Spleen (tissue), 11 donors: ENCODE measurements around the gene MMP11. TPM values are rescaled to one million over a fixed set of nuclear protein-coding genes. Genes with fewer than 3 reads are reported as not detected.

Experiments used
- DNase-seq: peaks from one replicate; pipeline ENCODE4 v3.0.0-alpha.2; 2020
- H3K27ac ChIP-seq, 8 donors: fragments of 200-600 bp; sonication (generic) in 7 of 8; 1 replicate in 4 of 8; 2 replicates in 4 of 8; pipeline versions ENCODE4 v1.5.0 to v1.8.0; 2016 to 2021; ENCODE audit warnings: inconsistent platforms in 4 of 8, mild to moderate bottlenecking in 4 of 8, moderate library complexity in 1 of 8
- H3K27me3 ChIP-seq, 7 donors: fragments of 200-600 bp; sonication (generic) in 6 of 7; replicated peaks in 1 of 7; 1 replicate in 4 of 7; 2 replicates in 3 of 7; pipeline versions ENCODE4 v1.5.0 to v1.8.0; 2016 to 2021; ENCODE audit warnings: inconsistent platforms in 3 of 7, mild to moderate bottlenecking in 1 of 7
- H3K36me3 ChIP-seq, 6 donors: fragments of 200-600 bp; sonication (generic) in 5 of 6; 1 replicate in 4 of 6; 2 replicates in 2 of 6; pipeline versions ENCODE4 v1.5.0 to v1.8.0; 2016 to 2021; ENCODE audit warnings: inconsistent platforms in 2 of 6
- H3K4me1 ChIP-seq, 6 donors: fragments of 200-600 bp; sonication (generic) in 5 of 6; 1 replicate in 3 of 6; 2 replicates in 3 of 6; pipeline versions ENCODE4 v1.5.0 to v1.8.0; 2016 to 2021; ENCODE audit warnings: inconsistent platforms in 3 of 6
- H3K4me3 ChIP-seq, 8 donors: fragments of 200-600 bp; sonication (generic) in 7 of 8; 1 replicate in 4 of 8; 2 replicates in 4 of 8; pipeline versions ENCODE4 v1.5.0 to v1.8.0; 2016 to 2021; ENCODE audit warnings: inconsistent platforms in 4 of 8, mild to moderate bottlenecking in 4 of 8, moderate library complexity in 2 of 8
- H3K9me3 ChIP-seq, 8 donors: fragments of 200-600 bp; sonication (generic) in 7 of 8; 1 replicate in 4 of 8; 2 replicates in 4 of 8; pipeline versions ENCODE4 v1.5.0 to v1.8.0; 2016 to 2021; ENCODE audit warnings: inconsistent platforms in 4 of 8
- POLR2A ChIP-seq, 3 donors: fragments of 450-650 bp; IDR thresholded peaks; one replicate each; pipeline ENCODE4 v1.5.1; 2017; ENCODE audit warnings: antibody characterized with exemption in 3 of 3, mild to moderate bottlenecking in 1 of 3
- POLR2AphosphoS5 ChIP-seq, 3 donors: sonication (generic); formaldehyde crosslinking; IDR thresholded peaks; one replicate each; pipeline ENCODE4 v1.5.1; 2017; ENCODE audit warnings: antibody characterized with exemption in 3 of 3
- WGBS, 5 donors: extraction: QIAGEN DNeasy Blood & Tissue Kit in 3 of 5; methylation state at CpG; one replicate each; pipeline versions ENCODE4 v1.1.5 to v1.1.7; 2013 to 2018; 5-methylcytosine and 5-hydroxymethylcytosine counted together
- intact Hi-C: fragments of 100-400 bp; cut with DNase I; formaldehyde crosslinking; loops from one replicate; pipeline ENCODE4 v1.15.0; 2023; ENCODE audit warnings: low total_unique reads
- polyA plus RNA-seq, 3 donors: library from polyadenylated mRNA; stranded (reverse); fragments of 200-250 nt; gene quantifications; one replicate each; pipeline ENCODE4 v1.2.1, GENCODE V29; 2013
- total RNA-seq, 7 donors: library from RNA; depleted of rRNA in 3 of 7; stranded (reverse); fragments of >200 nt in 3 of 7; fragmentation: NEBNext Ultra II Directional in 4 of 7; extraction: Animal tissue kit (Norgen Biotek cat#: 25700) in 4 of 7; gene quantifications; one replicate each; pipeline versions ENCODE4 v1.1.0 to v1.2.1, GENCODE V29; 2016 to 2021
- TF ChIP-seq, protein P1 (sequence below), 11 experiments: fragments of 200-600 bp in 7 of 11; fragments of 450-650 bp in 4 of 11; sonication (generic) in 4 of 11; IDR thresholded peaks in 8 of 11; conservative IDR thresholded peaks in 3 of 11; 1 replicate in 7 of 11; 2 replicates in 4 of 11; pipeline versions ENCODE4 v1.4.0 to v1.8.0; 2016 to 2021; ENCODE audit warnings: antibody characterized with exemption in 11 of 11, inconsistent platforms in 4 of 11, mild to moderate bottlenecking in 1 of 11
- donor health status: healthy with polysubstance abuse.
- donor health status: DM: no; HTN: no; CAD: no; lungs with moderate emphysema.
- donor health status: DM: no; HTN: no; CAD: no.
- donor health status: Bipolar disorder and iron deficiency.
- donor health status: healthy.
- donor health status: DM: no; HTN: no; CAD: no.
- donor health status: DM: yes; HTN: yes; CAD: no.

The MMP11 gene
- total and polyA plus RNA-seq, 10 donors = 0.66 to 11.0 (median 4.2) TPM

DNA sequence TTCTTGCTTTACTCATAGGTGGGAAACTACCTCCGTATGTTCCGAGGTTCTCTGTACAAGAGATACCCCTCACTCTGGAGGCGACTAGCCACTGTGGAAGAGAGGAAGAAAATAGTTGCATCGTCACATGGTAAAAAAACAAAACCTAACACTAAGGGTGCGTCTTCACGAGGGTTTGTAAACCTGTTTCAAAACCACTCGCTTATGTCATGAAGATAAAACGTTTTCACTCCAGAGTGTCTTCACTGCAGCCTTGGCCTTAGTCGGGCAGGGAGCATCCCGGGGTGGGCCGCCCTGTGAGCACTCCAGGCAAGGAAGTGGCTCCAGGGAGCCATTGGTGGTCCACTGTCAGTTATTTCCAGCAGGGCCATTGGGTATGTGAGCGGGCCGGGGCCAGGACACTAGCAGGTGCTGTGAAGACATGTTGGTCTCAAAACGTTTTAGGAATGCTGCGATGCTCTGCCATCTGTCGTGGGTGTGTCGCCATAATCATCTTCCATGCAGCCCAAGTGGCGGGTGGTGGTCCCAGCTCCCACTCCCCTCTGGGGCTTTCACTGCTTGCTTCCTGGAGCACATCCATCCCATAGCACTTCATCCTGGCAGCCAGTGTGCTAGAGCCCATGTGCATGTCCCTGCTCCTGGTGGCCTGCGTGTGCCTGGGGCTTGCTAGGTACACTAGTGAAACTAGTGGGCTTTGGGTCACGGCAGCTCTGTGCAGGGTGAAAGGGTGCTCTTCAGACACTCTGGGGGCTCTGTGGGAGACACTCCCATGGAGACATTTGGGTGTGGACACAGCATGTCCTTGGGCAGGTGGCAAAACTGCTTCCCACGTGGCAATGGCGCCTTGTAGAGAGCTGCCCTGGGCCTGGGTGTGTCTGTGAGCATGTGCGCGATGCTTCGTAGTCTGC, 19.3 kb downstream of the MMP11 start:
- WGBS, 5 donors = 86 to 91% (median 88%) methylated on average over 17 to 25 of the region's 25 CpGs
- Histone ChIP-seq H3K4me1 (peaks cover 18 to 56% (median 34%) of the 10 kb centered on the region in 6 donors), H3K27ac (no peak overlapping the region), H3K4me3 (no peak overlapping the region), H3K36me3 (peaks cover 0 to 80% (median 53%) of the 10 kb centered on the region in 6 donors), H3K9me3 (no peaks in the 10 kb centered on the region), H3K27me3 (no peaks in the 10 kb centered on the region)
- intact Hi-C loops = no loop called here
- TF ChIP-seq, protein P1, sequence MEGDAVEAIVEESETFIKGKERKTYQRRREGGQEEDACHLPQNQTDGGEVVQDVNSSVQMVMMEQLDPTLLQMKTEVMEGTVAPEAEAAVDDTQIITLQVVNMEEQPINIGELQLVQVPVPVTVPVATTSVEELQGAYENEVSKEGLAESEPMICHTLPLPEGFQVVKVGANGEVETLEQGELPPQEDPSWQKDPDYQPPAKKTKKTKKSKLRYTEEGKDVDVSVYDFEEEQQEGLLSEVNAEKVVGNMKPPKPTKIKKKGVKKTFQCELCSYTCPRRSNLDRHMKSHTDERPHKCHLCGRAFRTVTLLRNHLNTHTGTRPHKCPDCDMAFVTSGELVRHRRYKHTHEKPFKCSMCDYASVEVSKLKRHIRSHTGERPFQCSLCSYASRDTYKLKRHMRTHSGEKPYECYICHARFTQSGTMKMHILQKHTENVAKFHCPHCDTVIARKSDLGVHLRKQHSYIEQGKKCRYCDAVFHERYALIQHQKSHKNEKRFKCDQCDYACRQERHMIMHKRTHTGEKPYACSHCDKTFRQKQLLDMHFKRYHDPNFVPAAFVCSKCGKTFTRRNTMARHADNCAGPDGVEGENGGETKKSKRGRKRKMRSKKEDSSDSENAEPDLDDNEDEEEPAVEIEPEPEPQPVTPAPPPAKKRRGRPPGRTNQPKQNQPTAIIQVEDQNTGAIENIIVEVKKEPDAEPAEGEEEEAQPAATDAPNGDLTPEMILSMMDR (IDR thresholded peaks at IDR 0.05 in 8 of 11, conservative IDR thresholded peaks at IDR 0.05 in 3 of 11) = no peak
- TF ChIP-seq POLR2AphosphoS5 (IDR thresholded peaks at IDR 0.05) (no peak), POLR2A (IDR thresholded peaks at IDR 0.05) (no peak)
- peak; percentile 58 for DNase-seq

DNA sequence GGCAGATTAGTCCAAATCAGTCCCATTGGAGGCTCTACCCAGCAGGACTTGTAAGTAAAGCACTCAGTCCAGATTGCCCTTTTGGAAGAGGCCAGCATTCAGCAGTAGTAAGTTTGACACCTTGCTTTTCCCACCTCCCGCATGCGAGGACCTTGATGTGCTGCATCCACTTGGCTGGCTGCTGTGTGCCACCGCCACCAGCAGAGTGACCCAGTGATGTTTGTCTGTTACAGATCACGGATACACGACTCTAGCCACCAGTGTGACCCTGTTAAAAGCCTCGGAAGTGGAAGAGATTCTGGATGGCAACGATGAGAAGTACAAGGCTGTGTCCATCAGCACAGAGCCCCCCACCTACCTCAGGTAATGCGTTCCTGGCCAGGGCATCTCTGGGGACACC, 20.7 kb downstream of the MMP11 start:
- H3K9me3 ChIP-seq = no peaks in the 10 kb centered on the region
- H3K4me1 ChIP-seq = peaks cover 11 to 48% (median 25%) of the 10 kb centered on the region in 6 donors
- no peaks in the 10 kb centered on the region for H3K27me3 ChIP-seq
- no peak overlapping the region for H3K4me3 ChIP-seq
- no peak overlapping the region for H3K27ac ChIP-seq
- H3K36me3 ChIP-seq = peaks cover 0 to 94% (median 58%) of the 10 kb centered on the region in 6 donors
- WGBS, 5 donors = 86 to 94% (median 90%) methylated on average over 6 to 8 of the region's 8 CpGs
- intact Hi-C loops = no loop called here
- DNase-seq = peak; percentile 53
- TF ChIP-seq POLR2AphosphoS5 (IDR thresholded peaks at IDR 0.05) = no peak
- TF ChIP-seq, protein P1 (IDR thresholded peaks at IDR 0.05 in 8 of 11, conservative IDR thresholded peaks at IDR 0.05 in 3 of 11) = no peak
- TF ChIP-seq POLR2A (IDR thresholded peaks at IDR 0.05) = no peak

DNA sequence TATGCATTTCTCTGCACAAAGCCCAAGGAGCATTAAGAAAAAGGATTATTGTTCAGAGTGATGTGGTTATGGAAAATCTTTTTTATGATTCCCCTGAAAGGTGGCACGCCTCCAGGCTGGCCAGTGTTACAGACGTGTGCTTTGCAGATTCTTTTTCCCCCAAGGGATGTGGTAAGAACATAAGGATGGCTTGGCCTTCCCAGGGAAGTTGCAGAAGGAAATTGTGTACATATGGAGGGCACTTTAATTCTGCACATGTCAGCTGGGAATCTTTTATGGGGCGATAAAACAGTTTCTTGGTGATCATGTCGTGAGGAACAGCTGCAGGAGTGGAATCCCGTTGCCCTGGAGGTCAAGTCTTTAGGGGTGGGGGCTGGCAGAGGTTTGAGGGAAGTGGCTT, 23.8 kb downstream of the MMP11 start:
- intact Hi-C loops = no loop called here

More for the DNA sequence above, 23.8 kb downstream of the MMP11 start:
- Histone ChIP-seq H3K27ac (no peak overlapping the region), H3K27me3 (no peaks in the 10 kb centered on the region), H3K4me3 (no peak overlapping the region), H3K36me3 (peaks cover 0 to 100% (median 76%) of the 10 kb centered on the region in 6 donors), H3K9me3 (no peaks in the 10 kb centered on the region), H3K4me1 (peaks cover 0 to 47% (median 22%) of the 10 kb centered on the region in 6 donors)
- WGBS, 5 donors = 74 to 86% (median 79%) methylated on average over 5 of the region's 5 CpGs
- no peak for DNase-seq
- TF ChIP-seq, protein P1 (IDR thresholded peaks at IDR 0.05 in 8 of 11, conservative IDR thresholded peaks at IDR 0.05 in 3 of 11) = no peak
- TF ChIP-seq POLR2AphosphoS5 (IDR thresholded peaks at IDR 0.05) (no peak), POLR2A (IDR thresholded peaks at IDR 0.05) (no peak)
